HEK293 (cell line): ENCODE results near the gene MTFR1L.

Experiments
- CTCF ChIA-PET: fragments of 350-600 bp; formaldehyde crosslinking; extraction: SDS; loops from one replicate; lab custom pipeline; 2021; ENCODE audit warnings: antibody characterized with exemption; lab: Yijun Ruan, JAX
- POLR2A ChIA-PET: fragments of 300-600 bp; formaldehyde crosslinking; extraction: SDS; loops from one replicate; lab custom pipeline; 2020; ENCODE audit warnings: antibody characterized with exemption, inconsistent platforms; lab: Yijun Ruan, JAX
- H3K27ac ChIP-seq: fragments of 200-500 bp; sonication (Bioruptor generic); 2 replicates; pipeline ENCODE4 v1.5.1; 2014; ENCODE audit warnings: low read depth, low read length, control low read depth, inconsistent platforms; ENCODE audit errors: extremely low read depth
- H3K36me3 ChIP-seq, 2 experiments: fragments of 200-500 bp in 1 of 2; sonication (Bioruptor generic) in 1 of 2; 1 replicate in 1 of 2; 2 replicates in 1 of 2; pipeline ENCODE4 v1.5.1; 2014 to 2017; ENCODE audit warnings: inconsistent platforms in 2 of 2, low read length in 2 of 2; ENCODE audit not compliant: control insufficient read depth in 2 of 2, insufficient read depth in 1 of 2
- H3K4me1 ChIP-seq: fragments of 200-500 bp; sonication (Bioruptor generic); 2 replicates; pipeline ENCODE4 v1.5.1; 2014; ENCODE audit warnings: mild to moderate bottlenecking, low read length, inconsistent platforms; ENCODE audit not compliant: control insufficient read depth, insufficient read depth
- H3K4me3 ChIP-seq: 2 replicates; pipeline ENCODE4 v1.5.1; 2011; ENCODE audit warnings: low read depth, mild to moderate bottlenecking, control low read depth, low read length, moderate library complexity
- H3K9me3 ChIP-seq: fragments of 200-500 bp; sonication (Bioruptor generic); 2 replicates; pipeline ENCODE4 v1.5.1; 2014; ENCODE audit warnings: low read depth, low read length, inconsistent platforms; ENCODE audit not compliant: control insufficient read depth, insufficient read depth
- OSR2 ChIP-seq: fragments of 450-650 bp; formaldehyde crosslinking; IDR thresholded peaks from 2 replicates; pipeline ENCODE4 v1.5.1; 2016; ENCODE audit warnings: missing biosample characterization, missing genetic modification characterization
- WT1 ChIP-seq: fragments of 450-650 bp; formaldehyde crosslinking; IDR thresholded peaks from 2 replicates; pipeline ENCODE4 v1.5.1; 2016; ENCODE audit warnings: missing biosample characterization, missing genetic modification characterization
- ZBTB48 ChIP-seq: fragments of 450-650 bp; formaldehyde crosslinking; IDR thresholded peaks from 2 replicates; pipeline ENCODE4 v1.5.1; 2016; ENCODE audit warnings: missing biosample characterization, missing genetic modification characterization
- ZBTB7A ChIP-seq: fragments of 450-650 bp; formaldehyde crosslinking; IDR thresholded peaks from 2 replicates; pipeline ENCODE4 v1.5.1; 2016; ENCODE audit warnings: low read depth, missing biosample characterization, missing genetic modification characterization
- ZFHX2 ChIP-seq: fragments of 450-650 bp; formaldehyde crosslinking; conservative IDR thresholded peaks from 2 replicates; pipeline ENCODE4 v1.5.1; 2016; ENCODE audit warnings: missing biosample characterization, missing genetic modification characterization
- ZFP41 ChIP-seq: fragments of 450-650 bp; formaldehyde crosslinking; IDR thresholded peaks from 2 replicates; pipeline ENCODE4 v1.5.1; 2016; ENCODE audit warnings: missing biosample characterization, missing genetic modification characterization, borderline replicate concordance
- ZNF140 ChIP-seq: fragments of 450-650 bp; formaldehyde crosslinking; IDR thresholded peaks from 2 replicates; pipeline ENCODE4 v1.5.1; 2016; ENCODE audit warnings: missing biosample characterization, missing genetic modification characterization
- ZNF202 ChIP-seq: fragments of 450-650 bp; formaldehyde crosslinking; IDR thresholded peaks from 2 replicates; pipeline ENCODE4 v1.5.1; 2016; ENCODE audit warnings: missing biosample characterization, missing genetic modification characterization, borderline replicate concordance
- ZNF341 ChIP-seq: fragments of 450-650 bp; formaldehyde crosslinking; IDR thresholded peaks from 2 replicates; pipeline ENCODE4; 2016; ENCODE audit warnings: low read depth, missing biosample characterization, missing genetic modification characterization
- ZNF514 ChIP-seq: fragments of 450-650 bp; formaldehyde crosslinking; IDR thresholded peaks from 2 replicates; pipeline ENCODE4 v1.5.1; 2016; ENCODE audit warnings: missing biosample characterization, missing genetic modification characterization
- ZNF549 ChIP-seq: fragments of 450-650 bp; IDR thresholded peaks from 2 replicates; pipeline ENCODE4 v1.5.1; 2018; ENCODE audit warnings: missing biosample characterization, missing genetic modification characterization, mild to moderate bottlenecking, inconsistent platforms, moderate library complexity
- ZNF600 ChIP-seq: fragments of 450-650 bp; formaldehyde crosslinking; IDR thresholded peaks from 2 replicates; pipeline ENCODE4 v1.5.1; 2016; ENCODE audit warnings: missing biosample characterization, missing genetic modification characterization
- ZNF621 ChIP-seq: fragments of 450-650 bp; formaldehyde crosslinking; IDR thresholded peaks from 2 replicates; pipeline ENCODE4 v1.5.1; 2017; ENCODE audit warnings: missing biosample characterization, missing genetic modification characterization
- ZNF660 ChIP-seq: fragments of 450-650 bp; IDR thresholded peaks from 2 replicates; pipeline ENCODE4 v1.5.1; 2018; ENCODE audit warnings: missing biosample characterization, mild to moderate bottlenecking, missing genetic modification characterization
- ZNF670 ChIP-seq: fragments of 450-650 bp; formaldehyde crosslinking; IDR thresholded peaks from 2 replicates; pipeline ENCODE4 v1.5.1; 2016; ENCODE audit warnings: missing biosample characterization, missing genetic modification characterization, low read depth
- ZXDB ChIP-seq: fragments of 450-650 bp; formaldehyde crosslinking; IDR thresholded peaks from 2 replicates; pipeline ENCODE4 v1.5.1; 2016; ENCODE audit warnings: missing biosample characterization, missing genetic modification characterization
- TF ChIP-seq, protein P1 (sequence below): fragments of 450-650 bp; formaldehyde crosslinking; IDR thresholded peaks from 2 replicates; pipeline ENCODE4 v1.5.1; 2016; ENCODE audit warnings: missing biosample characterization, missing genetic modification characterization
- TF ChIP-seq, protein P2 (sequence below): fragments of 450-650 bp; formaldehyde crosslinking; IDR thresholded peaks from 2 replicates; pipeline ENCODE4 v1.5.1; 2016; ENCODE audit warnings: missing biosample characterization, missing genetic modification characterization
- TF ChIP-seq, protein P3 (sequence below): fragments of 450-650 bp; formaldehyde crosslinking; IDR thresholded peaks from 2 replicates; pipeline ENCODE4 v1.5.1; 2017; ENCODE audit warnings: missing biosample characterization, missing genetic modification characterization
- TF ChIP-seq, protein P4 (sequence below): fragments of 450-650 bp; formaldehyde crosslinking; IDR thresholded peaks from 2 replicates; pipeline ENCODE4 v1.5.1; 2017; ENCODE audit warnings: missing biosample characterization, mild to moderate bottlenecking, missing genetic modification characterization, moderate library complexity
- TF ChIP-seq, protein P5 (sequence below): fragments of 450-650 bp; formaldehyde crosslinking; IDR thresholded peaks from 2 replicates; pipeline ENCODE4 v1.5.1; 2017; ENCODE audit warnings: missing biosample characterization, missing genetic modification characterization
- TF ChIP-seq, protein P6 (sequence below): fragments of 450-650 bp; IDR thresholded peaks from 2 replicates; pipeline ENCODE4 v1.5.1; 2018; ENCODE audit warnings: missing biosample characterization, mild to moderate bottlenecking, missing genetic modification characterization

The MTFR1L gene

DNA sequence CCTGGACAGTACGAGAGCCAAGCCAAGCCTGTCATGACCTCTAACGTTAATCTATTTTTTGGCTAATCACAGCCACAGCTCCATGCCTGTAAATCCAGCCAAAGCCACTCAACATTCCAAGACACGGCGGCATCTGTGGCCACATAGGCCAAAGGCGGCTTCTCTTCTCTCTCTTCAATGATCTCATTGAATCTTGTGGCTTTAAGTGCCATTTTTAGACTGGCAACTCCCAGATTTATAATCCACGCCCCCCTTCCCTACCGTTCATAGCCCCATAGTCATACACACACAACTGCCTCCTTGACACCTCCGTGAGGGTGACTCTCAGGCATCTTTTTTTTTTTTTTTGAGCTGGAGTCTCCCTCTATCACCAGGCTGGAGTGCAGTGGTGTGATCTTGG is 25.4 kb upstream of the MTFR1L start:
- CTCF ChIA-PET, result interaction anchor here (2.5 kb wide), 1 partner anchor 102 kb away, joined by 7 read pairs; no protein-coding TSS in a partner anchor
- H3K4me1 ChIP-seq, result no peaks in the 10 kb centered on the region
- TF ChIP-seq ZNF341 (tag by site-specific recombination) (no peak), ZNF621 (tag by site-specific recombination) (no peak), ZNF600 (tag by site-specific recombination) (no peak), ZNF670 (tag by site-specific recombination) (no peak), ZNF140 (tag by site-specific recombination) (no peak), ZBTB48 (tag by site-specific recombination) (no peak), ZFP41 (tag by site-specific recombination) (no peak)
- TF ChIP-seq, protein P1, sequence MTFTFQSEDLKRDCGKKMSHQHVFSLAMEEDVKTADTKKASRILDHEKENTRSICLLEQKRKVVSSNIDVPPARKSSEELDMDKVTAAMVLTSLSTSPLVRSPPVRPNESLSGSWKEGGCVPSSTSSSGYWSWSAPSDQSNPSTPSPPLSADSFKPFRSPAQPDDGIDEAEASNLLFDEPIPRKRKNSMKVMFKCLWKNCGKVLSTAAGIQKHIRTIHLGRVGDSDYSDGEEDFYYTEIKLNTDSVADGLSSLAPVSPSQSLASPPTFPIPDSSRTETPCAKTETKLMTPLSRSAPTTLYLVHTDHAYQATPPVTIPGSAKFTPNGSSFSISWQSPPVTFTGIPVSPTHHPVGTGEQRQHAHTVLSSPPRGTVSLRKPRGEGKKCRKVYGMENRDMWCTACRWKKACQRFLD (tag by site-specific recombination), result no peak
- TF ChIP-seq, protein P2, sequence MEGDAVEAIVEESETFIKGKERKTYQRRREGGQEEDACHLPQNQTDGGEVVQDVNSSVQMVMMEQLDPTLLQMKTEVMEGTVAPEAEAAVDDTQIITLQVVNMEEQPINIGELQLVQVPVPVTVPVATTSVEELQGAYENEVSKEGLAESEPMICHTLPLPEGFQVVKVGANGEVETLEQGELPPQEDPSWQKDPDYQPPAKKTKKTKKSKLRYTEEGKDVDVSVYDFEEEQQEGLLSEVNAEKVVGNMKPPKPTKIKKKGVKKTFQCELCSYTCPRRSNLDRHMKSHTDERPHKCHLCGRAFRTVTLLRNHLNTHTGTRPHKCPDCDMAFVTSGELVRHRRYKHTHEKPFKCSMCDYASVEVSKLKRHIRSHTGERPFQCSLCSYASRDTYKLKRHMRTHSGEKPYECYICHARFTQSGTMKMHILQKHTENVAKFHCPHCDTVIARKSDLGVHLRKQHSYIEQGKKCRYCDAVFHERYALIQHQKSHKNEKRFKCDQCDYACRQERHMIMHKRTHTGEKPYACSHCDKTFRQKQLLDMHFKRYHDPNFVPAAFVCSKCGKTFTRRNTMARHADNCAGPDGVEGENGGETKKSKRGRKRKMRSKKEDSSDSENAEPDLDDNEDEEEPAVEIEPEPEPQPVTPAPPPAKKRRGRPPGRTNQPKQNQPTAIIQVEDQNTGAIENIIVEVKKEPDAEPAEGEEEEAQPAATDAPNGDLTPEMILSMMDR (tag by site-specific recombination), result no peak
- TF ChIP-seq, protein P3, sequence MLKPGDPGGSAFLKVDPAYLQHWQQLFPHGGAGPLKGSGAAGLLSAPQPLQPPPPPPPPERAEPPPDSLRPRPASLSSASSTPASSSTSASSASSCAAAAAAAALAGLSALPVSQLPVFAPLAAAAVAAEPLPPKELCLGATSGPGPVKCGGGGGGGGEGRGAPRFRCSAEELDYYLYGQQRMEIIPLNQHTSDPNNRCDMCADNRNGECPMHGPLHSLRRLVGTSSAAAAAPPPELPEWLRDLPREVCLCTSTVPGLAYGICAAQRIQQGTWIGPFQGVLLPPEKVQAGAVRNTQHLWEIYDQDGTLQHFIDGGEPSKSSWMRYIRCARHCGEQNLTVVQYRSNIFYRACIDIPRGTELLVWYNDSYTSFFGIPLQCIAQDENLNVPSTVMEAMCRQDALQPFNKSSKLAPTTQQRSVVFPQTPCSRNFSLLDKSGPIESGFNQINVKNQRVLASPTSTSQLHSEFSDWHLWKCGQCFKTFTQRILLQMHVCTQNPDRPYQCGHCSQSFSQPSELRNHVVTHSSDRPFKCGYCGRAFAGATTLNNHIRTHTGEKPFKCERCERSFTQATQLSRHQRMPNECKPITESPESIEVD (tag by site-specific recombination), result no peak
- TF ChIP-seq, protein P4, sequence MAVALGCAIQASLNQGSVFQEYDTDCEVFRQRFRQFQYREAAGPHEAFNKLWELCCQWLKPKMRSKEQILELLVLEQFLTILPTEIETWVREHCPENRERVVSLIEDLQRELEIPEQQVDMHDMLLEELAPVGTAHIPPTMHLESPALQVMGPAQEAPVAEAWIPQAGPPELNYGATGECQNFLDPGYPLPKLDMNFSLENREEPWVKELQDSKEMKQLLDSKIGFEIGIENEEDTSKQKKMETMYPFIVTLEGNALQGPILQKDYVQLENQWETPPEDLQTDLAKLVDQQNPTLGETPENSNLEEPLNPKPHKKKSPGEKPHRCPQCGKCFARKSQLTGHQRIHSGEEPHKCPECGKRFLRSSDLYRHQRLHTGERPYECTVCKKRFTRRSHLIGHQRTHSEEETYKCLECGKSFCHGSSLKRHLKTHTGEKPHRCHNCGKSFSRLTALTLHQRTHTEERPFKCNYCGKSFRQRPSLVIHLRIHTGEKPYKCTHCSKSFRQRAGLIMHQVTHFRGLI (tag by site-specific recombination), result no peak
- TF ChIP-seq, all 188 proteins: peak for 0
- Histone ChIP-seq H3K9me3 (no peaks in the 10 kb centered on the region), H3K27ac (no peak overlapping the region), H3K4me3 (no peak overlapping the region), H3K36me3 (no peaks in the 10 kb centered on the region)
- POLR2A ChIA-PET, result interaction anchor here (1.6 kb wide), 1 partner anchor 14 kb away, joined by 4 read pairs; no protein-coding TSS in a partner anchor

DNA sequence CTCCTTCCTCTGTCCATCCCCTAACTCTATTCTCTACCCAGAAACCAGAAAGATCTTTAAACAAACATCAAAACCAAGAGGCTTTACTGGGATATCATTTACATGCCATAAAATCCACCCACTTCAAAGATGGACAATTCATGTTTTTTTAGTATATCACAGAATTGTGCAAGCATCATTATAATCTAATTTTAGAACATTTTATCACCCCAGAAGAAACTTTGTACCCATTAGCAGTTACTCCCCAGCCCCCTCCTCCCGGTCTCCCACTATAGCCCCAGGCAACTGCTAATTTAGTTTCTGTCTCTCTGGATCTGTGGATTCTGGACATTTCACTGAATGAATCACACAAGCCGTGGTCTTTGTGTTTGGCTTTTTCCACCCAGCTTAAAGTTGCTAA is 24.5 kb upstream of the MTFR1L start:
- ChIA-PET CTCF (interaction anchor here (0.9 to 2.5 kb wide), 7 partner anchors 10 to 248 kb away, joined by 3 to 10 read pairs (median 5); no protein-coding TSS in a partner anchor), POLR2A (no interaction called here)
- Histone ChIP-seq H3K36me3 (no peaks in the 10 kb centered on the region), H3K4me1 (0 out of 2 replicates have a peak, but pooled peaks cover 2% of the 10 kb centered on the region), H3K9me3 (no peaks in the 10 kb centered on the region), H3K4me3 (no peak overlapping the region), H3K27ac (no peak overlapping the region)
- TF ChIP-seq ZNF514 (tag by site-specific recombination) (no peak), ZNF202 (tag by site-specific recombination) (no peak), ZBTB7A (tag by site-specific recombination) (no peak), WT1 (tag by site-specific recombination) (peak; percentile 77), ZFHX2 (tag by site-specific recombination) (peak; percentile 72), ZXDB (tag by site-specific recombination) (0 out of 2 replicates have a peak, but pooled peaks have one; percentile 22), ZNF660 (tag by site-specific recombination) (no peak), ZNF549 (tag by site-specific recombination) (no peak), OSR2 (tag by site-specific recombination) (peak; percentile 33; the same call in 1 of the 2 replicates)
- TF ChIP-seq, protein P5, sequence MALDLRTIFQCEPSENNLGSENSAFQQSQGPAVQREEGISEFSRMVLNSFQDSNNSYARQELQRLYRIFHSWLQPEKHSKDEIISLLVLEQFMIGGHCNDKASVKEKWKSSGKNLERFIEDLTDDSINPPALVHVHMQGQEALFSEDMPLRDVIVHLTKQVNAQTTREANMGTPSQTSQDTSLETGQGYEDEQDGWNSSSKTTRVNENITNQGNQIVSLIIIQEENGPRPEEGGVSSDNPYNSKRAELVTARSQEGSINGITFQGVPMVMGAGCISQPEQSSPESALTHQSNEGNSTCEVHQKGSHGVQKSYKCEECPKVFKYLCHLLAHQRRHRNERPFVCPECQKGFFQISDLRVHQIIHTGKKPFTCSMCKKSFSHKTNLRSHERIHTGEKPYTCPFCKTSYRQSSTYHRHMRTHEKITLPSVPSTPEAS (tag by site-specific recombination), result no peak
- TF ChIP-seq, protein P6, sequence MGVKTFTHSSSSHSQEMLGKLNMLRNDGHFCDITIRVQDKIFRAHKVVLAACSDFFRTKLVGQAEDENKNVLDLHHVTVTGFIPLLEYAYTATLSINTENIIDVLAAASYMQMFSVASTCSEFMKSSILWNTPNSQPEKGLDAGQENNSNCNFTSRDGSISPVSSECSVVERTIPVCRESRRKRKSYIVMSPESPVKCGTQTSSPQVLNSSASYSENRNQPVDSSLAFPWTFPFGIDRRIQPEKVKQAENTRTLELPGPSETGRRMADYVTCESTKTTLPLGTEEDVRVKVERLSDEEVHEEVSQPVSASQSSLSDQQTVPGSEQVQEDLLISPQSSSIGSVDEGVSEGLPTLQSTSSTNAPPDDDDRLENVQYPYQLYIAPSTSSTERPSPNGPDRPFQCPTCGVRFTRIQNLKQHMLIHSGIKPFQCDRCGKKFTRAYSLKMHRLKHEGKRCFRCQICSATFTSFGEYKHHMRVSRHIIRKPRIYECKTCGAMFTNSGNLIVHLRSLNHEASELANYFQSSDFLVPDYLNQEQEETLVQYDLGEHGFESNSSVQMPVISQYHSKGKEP (tag by site-specific recombination), result no peak
